Measurements from ENCODE around the gene RASD1.
A peak's percentile ranks its signal among the peaks of the same experiment; 100 is the strongest.

RASD1 gene

GRCh38 chr17:17510456-17511292 is 14.5 kb upstream of the RASD1 start:
- DNase-seq (ENCODE audit: low spot score) = no peak

- no peak for DNase-seq (ENCODE audit: low spot score)
Measured at GRCh38 chr17:17509601-17510425, 13.6 kb upstream of the RASD1 start.

- no peak for DNase-seq (ENCODE audit: low spot score)
Measured at GRCh38 chr17:17508646-17509591, 12.7 kb upstream of the RASD1 start.

- no peak for DNase-seq (ENCODE audit: low spot score)
Measured at GRCh38 chr17:17508019-17508535, 11.9 kb upstream of the RASD1 start.

- DNase-seq (ENCODE audit: low spot score) = no peak
Measured at GRCh38 chr17:17507465-17508011, 11.3 kb upstream of the RASD1 start.

- peak; percentile 31 for DNase-seq (ENCODE audit: low spot score)
Measured at GRCh38 chr17:17506893-17507464, 10.8 kb upstream of the RASD1 start.

- DNase-seq (ENCODE audit: low spot score) = peak; percentile 56
Measured at GRCh38 chr17:17506181-17506741, 10.1 kb upstream of the RASD1 start.

- no peak for DNase-seq (ENCODE audit: low spot score)
Measured at GRCh38 chr17:17505610-17506171, 9.5 kb upstream of the RASD1 start.

GRCh38 chr17:17505151-17505550 is 9.0 kb upstream of the RASD1 start:
- DNase-seq (ENCODE audit: low spot score) = no peak

GRCh38 chr17:17504341-17505140 is 8.3 kb upstream of the RASD1 start:
- no peak for DNase-seq (ENCODE audit: low spot score)

- DNase-seq (ENCODE audit: low spot score) = peak; percentile 69
Measured at GRCh38 chr17:17503566-17504130, 7.5 kb upstream of the RASD1 start.

GRCh38 chr17:17502741-17503565 is 6.8 kb upstream of the RASD1 start:
- DNase-seq (ENCODE audit: low spot score) = no peak

- DNase-seq (ENCODE audit: low spot score) = no peak
Measured at GRCh38 chr17:17500999-17501605, 4.9 kb upstream of the RASD1 start.

- DNase-seq (ENCODE audit: low spot score) = no peak
Measured at GRCh38 chr17:17499402-17500145, 3.4 kb upstream of the RASD1 start.

GRCh38 chr17:17498606-17499301 is 2.6 kb upstream of the RASD1 start:
- DNase-seq (ENCODE audit: low spot score) = no peak

GRCh38 chr17:17497845-17498520 is 1.8 kb upstream of the RASD1 start:
- no peak for DNase-seq (ENCODE audit: low spot score)
